ENCODE data around the gene AATK.

The AATK gene

DNA sequence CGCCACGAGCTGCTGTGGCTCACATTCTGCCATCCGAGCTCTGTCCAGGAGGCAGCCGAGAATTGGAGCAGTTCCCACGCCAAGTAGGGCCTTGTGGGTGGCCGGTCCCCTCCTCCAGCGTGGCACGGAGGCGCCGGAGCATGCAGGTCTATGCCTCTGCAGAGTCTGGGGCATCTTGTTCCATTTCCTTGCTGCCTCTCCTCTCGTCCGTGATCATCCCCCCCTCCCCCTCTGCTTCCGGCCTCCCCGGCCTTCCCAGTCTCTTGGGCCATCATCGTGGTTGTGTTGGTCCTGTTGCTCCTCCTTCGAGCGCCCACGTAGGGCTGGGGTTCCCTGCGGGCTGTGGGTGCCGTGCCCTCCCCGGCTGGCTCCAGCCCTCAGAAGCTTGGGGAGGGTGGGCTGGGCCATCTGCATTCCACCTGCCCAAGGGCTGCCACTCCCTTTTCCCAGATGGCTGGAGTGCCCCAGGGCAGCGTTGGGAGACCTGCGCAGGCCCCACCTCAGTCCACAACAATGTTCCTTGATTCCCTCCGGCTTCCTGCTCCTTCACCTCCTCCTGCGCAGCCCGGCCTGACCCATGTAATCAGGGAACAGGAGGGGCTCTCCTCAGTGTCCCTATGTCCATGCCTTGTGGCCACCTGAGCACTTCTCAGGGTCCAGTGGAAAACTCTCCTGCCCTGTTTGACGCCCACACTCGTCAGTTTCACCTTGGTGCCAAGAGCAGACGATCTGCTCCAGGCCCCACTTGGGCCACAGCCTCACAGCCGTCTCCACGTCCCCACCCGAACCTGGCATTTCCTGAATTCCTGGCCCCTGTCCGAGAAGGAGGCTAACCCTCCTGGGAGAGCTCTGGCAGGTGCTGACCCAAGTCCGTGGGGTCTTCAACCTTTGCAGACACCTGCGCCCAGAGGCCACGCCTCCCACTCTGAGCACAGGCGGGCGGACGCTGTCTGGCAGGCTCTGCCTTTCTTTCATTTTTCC is 94.0 kb downstream of the AATK start:
- no peak for DNase-seq
- no peak for ATAC-seq

GRCh38 chr17:81070541-81071246 is 95.3 kb downstream of the AATK start:
- no peak for ATAC-seq
- DNase-seq: no peak

GRCh38 chr17:81069135-81069645 is 96.8 kb downstream of the AATK start:
- DNase-seq (no peak), ATAC-seq (no peak)

- no peak for ATAC-seq
These were observed 97.4 kb downstream of the AATK start for GRCh38 chr17:81068411-81069134.

DNA sequence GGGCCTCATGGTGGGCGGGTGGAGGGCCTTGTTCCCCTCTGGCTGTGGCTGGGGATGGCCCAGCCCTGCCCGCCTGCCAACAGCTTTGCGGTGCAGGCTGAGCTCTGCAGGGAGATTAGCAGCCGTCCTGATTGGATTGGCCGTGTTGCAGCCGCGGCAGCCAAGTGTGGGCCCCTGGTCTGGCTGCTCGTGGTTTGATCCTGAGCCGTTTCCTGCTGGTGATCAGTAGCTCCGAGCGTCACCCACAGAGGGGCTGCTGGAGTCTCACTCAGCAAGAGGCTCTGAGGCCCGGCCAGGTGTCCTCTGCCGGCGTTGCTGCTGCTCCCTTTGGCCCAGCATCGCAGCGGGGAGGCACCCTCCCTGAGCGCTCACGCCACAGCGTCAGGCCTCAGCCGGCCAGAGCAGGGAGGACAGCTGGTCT is 98.6 kb downstream of the AATK start:
- no peak for ATAC-seq
- no peak for DNase-seq

More at GRCh38 chr17:81068411-81069134, 97.4 kb downstream of the AATK start:
- DNase-seq: no peak
